Femur (tissue), 1 donor: ENCODE measurements around the gene TULP1.

Source experiments
- DNase-seq: peaks from one replicate; pipeline ENCODE4 v3.0.0-alpha.2; 2017

The TULP1 gene

DNA sequence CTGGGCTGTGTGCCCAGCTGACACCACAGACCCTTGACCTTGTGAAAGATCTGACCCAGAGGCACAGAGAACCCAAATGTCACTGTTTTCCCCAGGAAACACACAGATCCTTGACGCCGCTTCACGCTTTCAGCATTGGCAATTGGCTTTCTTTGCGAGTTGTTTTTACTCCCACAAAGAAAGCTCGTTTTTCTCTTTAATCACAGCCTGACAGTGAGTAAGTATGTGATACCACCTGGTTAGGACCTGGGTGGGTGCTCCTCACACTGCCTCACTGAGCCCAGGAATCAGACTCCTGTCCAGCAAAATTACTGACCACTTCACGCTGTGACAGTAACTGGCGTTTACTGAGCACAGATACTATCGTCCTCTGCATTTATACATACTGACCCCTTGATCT lies 31.5 kb downstream of the TULP1 start:
- DNase-seq, result no peak

DNA sequence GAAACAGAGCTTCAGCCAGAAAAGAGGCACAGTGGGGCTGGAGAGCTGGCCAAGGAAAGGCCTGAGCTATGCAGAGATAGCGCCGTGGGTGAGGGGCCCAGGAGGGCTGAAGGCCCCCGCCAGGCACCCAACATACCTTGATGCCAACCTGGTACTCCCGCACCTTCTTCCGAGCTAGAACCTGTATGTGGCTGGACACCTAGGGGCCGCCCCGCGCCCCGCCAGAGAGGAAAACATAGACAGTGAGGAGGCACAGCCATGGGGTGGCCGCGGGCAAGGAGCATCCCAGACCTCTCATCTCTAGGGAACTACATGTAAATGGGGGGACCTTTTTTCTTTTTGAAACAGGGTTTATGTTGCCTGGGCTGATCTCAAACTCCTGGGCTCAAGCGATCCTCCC lies 32.5 kb downstream of the TULP1 start:
- no peak for DNase-seq

DNA sequence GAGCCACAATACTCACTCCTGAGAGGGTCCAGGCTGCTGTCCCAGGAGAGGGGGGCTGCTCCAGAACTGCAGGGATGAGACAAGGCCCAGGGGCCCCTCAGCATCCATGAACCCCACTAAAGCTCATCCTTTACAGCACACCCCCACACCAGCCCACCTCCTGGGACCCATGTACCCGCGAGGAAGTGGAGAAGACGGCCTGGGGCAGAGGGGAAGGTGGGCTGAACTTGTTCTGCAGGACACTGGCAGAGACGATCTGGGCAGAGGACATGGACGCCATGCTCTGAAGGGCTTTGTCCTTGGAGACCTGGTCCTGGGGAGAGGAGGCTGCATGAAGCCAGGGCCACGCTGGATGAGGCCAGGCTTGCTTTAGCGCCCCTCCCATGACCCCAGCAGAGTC lies 34.4 kb downstream of the TULP1 start:
- no peak for DNase-seq

DNA sequence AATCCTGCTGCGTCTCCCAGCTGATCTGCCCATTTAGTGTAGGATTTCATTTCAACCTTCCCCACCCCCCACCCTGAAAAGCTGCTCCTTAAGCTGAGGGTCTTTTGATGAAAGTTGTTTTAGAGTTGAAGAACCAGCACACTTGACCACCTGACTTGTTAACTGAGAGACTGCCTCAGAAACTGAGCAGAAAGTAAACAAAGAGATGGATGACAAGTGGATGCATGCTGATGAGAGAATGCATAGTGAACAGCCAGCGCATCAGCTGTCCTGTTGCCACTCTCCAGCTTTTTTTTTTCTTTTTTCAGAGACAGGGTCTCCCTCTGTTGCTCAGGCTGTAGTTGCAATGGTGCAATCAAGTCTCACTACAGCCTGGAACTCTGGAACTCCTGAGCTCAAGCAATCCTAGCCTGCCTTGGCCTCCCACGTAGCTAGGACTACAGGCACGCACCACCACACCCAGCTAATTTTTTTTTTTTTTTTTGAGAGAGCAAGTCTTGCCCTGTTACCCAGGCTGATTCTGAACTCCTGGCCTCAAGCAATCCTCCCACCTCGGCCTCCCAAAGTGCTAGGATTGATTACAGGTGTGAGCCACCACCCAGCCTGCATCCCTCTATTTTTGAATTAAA lies 35.0 kb downstream of the TULP1 start:
- DNase-seq, result no peak

DNA sequence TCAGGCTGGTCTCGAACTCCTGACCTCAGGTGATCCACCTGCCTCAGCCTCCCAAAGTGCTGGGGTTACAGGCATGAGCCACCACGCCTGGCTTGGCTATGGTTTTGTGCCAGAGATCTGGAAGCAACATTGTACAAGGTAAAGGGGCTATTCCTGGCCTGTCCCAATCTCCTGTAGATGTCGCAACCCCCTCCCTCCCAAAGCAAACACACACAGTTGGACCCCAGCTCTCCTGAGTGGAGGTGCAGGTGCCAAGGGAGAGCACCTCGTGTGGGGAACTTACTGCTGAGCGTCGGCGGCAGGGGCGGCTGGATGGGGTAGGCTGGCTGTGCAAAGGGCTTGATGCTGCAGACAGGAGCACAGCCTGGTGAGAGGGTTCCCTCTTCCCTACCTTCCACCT lies 35.7 kb downstream of the TULP1 start:
- no peak for DNase-seq

DNA sequence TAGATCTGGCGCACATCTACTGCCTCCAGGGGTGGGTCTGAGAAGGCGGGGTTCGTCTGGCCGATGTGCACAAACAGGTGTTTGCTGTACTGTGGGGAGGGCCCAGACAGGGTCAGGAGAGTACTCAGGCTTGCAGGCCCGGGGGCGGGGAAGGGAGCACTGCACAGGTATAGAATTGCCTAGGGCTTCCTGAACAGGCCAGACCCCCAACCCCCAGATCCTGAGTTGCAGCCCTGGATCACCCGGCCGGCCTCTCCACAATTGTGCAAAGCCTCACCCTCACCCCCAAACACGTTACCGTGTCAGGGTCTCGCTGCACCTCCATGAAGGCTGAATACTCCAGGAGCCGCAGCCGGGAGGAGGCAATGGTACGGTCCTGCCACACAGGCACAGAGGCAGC lies 36.7 kb downstream of the TULP1 start:
- DNase-seq, result no peak

DNA sequence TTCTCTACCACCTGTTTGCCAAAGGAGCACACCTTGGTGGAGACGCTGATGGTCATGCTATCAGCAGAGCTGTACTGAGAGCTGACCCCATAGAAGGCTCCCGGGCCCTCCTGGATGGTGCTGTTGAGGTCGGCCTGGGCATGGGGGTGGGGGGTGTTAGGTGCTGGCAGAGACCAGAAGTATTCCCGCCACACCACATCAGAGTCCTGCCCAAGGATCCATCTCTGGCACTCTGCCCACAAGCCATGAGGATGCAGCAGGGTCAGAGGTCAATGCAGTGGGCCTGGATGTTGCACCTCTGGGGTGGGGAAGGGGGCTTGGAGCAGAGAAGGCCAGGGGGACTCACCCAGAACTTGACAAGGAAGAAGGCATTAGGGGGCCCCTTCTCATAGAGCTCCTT lies 37.1 kb downstream of the TULP1 start:
- no peak for DNase-seq

DNA sequence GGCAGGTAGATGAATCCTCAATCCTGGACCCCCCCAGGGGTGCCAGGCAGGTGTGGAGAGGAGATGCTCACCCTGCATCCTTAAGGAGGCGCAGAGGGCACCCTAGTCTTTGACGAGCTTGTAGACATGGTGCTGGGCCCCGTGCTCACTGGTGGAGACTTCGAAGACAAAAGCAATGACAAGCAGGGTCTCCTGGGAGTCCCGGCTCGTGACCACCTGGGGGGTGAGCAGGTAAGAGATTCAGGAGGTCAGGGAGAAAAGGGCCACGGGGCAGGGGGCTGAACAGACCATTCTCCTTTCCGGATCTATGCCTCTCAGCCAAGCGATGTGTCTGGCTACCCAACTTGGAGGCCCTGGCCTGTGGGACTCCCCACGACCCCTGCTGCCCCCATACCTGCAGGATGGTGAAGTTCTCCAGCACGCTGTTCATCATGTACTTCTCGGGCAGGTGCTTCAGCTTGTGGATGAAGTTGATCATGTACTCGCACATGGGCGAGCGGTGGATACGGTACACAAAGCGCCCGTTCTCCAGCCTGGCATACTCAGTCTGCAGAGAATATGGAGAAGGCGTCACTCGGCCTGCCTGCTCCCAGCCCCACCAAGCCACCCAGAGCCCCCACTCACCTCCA lies 37.6 kb downstream of the TULP1 start:
- DNase-seq, result no peak

DNA sequence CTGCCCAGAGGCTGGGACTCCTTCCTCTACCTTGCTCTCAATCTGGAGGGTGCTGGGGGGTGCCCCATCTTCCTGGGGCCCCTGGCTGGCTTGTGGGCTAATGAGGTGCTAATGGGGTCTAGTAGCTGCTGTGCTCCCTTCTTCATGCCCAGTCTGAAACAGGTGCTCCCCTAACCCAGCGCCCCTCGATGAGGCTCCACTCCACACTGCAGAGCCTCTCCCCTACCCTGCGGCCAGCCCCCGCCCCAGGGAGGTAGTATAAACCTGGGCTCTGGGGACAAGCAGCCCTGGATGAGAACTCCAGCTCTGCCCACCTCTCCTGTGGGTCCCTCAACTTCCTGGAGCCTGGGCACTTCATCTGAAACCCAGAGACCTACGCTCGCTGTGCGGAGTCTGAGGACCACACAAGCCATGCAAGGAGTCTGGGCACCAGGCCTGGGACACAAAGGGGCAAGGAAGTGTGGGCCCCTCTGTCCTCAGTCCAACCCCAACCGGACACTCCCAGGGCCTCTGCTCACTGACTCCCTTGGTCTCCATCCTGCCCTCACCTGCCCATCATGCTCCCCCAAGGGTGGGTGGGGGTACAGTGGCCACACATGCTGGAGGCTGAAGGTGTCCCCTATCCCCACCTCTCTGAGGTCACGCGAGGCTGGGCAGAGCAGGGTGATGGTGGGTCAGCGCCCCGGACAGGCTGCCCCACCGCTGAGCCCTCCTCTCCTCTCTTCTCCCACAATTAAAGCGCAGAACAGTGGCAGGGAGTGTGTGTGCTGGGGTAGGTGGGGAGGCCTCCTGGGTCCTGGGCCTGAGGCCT lies 38.4 kb downstream of the TULP1 start:
- DNase-seq, result no peak

DNA sequence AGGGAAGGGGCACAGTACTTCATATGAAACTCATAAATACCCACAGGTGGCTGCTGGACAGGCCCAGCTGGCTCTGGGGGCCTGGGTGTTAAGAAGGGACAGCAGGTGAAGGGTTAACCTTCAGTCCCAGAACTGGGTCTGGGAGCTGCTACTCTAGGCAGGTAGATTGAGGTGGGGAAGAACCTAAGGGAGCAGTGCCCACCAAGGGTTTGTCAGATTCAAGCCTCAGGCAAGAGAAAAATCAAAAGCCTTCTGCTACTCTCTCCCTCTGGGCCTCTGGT lies 38.9 kb downstream of the TULP1 start:
- DNase-seq, result no peak

DNA sequence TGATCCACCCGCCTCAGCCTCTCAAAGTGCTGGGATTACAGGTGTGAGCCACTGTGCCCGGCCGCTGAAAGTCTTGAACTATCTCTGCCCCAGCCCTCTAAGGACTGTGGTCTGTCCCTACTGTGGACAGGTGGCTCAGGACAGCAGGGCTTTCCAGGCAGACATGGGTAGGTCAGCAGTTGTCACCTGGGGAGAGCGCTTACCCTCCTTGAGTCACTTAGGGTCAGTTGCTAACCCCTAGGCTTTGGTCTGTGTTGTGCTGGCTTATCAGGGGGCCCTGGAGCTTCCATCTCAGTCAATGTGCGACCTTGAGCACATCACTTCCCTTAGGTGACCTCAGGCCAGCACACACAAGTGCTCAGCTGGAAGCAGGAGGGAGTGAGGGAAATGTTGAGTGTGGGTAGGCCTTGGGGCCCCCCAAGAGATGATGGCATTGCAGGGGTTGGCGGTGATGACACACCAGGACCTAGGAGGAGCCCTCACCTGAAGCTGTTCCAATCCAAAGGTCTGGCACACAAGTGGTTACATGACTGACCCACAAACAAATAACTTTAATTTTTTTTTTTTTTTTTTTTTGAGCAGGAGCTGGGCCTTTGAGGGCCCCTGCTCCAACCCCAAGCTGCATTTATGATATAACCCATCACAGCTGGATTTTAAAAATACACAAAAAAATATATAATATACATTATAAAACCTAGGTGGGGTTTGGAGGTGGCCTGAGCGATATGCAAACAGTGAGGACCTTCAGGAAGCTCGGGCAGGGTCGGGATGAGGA lies 39.4 kb downstream of the TULP1 start:
- no peak for DNase-seq

DNA sequence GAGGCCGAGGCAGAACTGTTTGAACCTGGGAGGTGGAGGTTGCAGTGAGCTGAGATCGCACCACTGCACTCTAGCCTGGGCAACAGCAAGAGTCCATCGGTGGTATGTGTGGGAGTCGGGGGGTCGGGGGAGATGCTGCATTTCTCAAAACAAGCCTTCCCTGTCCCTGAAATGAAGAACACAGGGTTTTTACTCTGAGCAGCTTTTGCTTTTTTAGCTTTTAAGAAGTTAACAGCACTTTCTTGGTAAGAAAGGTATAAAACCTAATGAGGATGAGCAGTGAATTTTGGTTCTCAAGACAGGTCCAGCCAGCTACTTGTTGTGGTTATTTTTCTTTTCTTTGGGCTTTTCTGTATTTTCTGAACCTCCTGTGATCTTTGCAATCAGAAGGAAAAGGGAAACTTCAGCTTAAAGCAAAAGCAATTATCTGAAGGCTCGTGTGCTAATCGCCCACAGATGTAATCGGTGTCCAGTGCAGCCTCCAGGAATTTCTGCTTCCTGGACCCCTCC lies 40.8 kb downstream of the TULP1 start:
- no peak for DNase-seq

DNA sequence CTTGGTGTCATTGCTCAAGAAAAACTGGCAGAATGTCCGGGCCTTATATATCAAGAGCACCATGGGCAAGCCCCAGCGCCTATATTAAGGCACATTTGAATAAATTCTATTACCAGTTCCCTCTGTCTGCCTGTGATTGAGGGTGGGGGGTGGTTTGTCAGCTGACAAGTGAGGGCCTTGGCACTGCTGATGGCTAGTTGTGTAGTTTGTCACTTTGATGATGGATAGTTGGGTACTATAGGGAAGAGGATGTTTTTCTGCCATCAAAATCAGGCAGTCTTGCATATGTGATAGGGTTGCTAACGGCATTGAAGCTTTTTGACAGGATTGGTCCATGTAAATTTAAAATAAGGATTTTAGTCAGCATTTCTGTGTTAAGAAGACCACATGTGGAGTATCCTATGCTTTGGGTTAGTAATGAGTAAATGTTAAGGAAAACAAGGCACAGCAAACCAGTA lies 42.0 kb downstream of the TULP1 start:
- no peak for DNase-seq

DNA sequence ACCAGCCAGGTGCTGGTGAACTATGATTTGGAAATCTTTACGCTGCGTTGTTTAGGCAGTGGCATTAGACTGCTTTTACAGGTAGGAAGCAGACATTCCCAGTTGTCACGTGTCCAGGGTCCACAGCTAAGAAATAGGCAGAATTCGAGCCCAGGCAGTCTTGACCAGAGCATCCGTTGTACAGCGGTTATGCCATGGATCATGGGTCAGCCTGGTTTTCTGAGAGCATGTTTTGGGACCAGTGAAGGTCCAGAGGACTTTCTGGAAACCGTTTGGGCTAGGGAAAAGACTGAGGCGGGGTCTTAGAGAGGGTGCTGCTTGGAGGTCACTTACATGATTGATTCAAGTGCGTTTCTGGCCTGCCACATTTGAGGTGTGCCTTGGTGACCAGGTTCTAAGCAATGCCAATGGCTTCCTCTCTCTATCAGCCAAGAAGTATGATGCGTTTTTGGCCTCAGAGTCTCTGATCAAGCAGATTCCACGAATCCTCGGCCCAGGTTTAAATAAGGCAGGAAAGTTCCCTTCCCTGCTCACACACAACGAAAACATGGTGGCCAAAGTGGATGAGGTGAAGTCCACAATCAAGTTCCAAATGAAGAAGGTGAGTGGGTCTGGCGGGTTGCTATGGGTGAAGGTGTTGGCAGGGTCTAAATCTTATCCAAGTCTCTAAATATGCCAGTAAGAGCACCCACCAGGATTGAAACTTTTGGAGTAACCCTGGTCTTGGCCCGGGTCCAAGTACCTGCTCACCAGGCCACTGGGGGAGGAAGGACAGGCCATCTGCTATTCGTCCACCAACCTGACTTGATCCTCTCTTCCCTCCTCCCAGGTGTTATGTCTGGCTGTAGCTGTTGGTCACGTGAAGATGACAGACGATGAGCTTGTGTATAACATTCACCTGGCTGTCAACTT lies 42.7 kb downstream of the TULP1 start:
- DNase-seq, result no peak

DNA sequence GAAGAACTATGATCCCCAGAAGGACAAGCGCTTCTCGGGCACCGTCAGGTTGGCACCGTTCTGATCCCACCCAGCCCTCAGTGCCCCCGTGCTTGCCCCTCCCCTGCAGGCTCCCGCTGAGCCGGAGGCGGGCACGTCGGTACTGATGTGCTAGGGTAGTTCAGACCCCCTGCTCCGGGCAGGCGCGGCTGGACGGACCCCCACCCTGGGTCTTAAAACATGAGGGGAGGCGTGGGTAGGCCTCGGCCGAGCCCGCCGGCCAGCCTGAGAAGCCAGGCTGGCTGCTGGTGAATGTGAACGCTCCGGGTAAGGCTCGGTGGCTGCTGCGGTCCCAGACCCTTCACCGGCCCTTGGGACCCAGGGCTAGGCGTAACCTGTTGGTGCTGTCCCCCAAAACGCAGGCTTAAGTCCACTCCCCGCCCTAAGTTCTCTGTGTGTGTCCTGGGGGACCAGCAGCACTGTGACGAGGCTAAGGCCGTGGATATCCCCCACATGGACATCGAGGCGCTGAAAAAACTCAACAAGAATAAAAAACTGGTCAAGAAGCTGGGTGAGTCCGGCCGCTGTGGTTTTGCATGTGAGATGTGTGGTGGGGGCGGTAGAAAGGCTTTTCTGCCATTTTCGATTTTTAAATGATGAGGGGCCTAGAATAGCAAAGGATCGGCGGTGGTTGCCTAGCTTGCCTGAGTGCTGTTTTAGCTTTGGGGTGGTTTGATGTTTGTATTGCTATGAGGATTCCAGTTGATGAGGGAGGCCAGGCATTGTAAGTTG lies 43.5 kb downstream of the TULP1 start:
- DNase-seq, result no peak

DNA sequence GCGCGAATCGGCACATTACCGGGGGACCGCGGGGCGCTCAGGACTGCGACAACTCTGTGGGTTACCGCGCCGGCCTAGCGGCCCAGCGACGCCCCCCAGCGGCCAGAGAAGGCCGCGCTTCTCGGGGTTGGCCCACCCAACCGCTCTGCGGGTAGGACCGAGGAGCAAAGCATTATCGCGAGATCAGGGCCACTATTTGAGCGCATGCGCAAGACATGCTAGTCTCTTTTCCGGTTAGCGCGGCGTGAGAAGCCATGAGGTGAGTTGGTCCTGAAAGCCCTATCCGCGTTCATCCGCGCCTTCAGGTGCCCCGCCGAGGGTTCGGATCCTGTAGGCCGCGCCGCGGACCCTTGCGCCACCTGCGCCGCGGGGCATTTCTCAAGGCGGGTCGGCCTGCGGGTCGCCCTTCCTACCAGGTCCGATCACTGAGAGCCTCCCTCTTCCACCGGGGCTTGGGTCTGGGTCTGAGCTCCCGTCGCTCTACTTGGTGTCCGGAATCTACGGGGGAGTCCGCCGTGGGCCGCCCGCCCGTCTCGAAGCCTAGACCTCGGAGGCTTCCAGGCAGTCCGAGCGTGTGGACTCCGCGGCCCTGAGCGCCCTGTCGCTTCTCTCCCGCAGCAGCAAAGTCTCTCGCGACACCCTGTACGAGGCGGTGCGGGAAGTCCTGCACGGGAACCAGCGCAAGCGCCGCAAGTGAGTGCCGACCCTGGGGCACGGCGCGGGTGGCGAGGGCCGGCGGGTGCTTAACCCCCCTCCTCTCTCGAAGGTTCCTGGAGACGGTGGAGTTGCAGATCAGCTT lies 44.3 kb downstream of the TULP1 start, which contains the start of gene RPL10A:
Gene RPL10A (plus strand): TSS at position 221 of the 799 bp plus-strand sequence. CDS start 34 bp downstream, at position 255.
- DNase-seq, result peak; percentile 97

DNA sequence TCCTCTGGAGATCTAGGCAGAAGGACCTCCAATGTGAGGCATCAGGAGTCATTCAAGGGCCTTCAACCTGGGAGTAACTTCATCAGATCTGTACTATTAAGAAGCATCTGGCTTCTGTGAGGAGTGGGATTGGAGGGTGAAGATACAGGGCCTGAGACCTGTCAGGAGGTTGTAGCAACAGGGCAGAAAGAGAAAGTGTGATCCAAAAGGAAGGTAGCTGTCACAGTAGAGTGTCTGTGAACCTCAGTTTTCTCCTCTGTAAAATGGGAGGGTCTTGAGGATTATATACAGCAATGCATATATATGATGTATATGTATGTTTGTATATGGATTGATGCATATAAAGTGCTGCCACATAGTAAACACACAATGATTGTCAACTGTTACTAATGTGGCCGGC lies 47.0 kb downstream of the TULP1 start:
- DNase-seq, result no peak

DNA sequence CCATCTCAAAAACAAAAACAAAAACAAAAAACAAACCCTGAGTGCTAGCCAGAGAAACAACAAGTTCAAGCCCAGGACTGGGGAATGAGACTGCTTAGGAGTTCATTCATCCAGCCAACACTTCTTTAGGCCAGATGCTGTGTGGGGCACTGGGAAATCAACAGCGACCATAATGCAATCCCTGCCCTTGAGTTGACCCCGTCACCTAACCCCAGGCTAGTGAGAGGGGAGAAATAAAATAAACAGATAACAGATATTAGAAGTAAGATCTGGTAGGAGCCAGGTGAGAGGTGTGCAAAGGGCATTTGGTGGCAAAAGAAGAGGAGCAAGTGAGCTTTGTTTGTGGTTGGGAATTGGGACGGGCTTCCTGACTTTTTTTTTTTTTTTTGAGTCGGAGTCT lies 49.4 kb downstream of the TULP1 start:
- no peak for DNase-seq

DNA sequence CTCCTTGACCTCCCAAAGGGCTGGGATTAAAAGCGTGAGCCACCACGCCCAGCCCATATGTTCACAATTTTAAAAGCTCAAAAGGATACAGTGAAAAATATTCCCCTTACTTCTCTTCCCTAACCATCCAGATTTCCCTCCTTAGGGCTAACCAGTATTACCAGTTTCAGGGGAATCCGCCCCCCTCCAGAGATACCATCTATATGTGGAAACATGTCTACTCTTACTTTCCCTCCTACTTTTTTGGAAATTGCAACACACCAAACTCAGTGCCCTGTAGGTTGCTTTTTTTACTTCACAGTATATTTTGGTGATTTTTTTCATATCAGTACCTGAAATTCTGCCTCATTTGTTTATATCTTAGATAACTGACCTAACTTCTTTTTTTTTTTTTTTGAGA lies 51.4 kb downstream of the TULP1 start:
- no peak for DNase-seq

DNA sequence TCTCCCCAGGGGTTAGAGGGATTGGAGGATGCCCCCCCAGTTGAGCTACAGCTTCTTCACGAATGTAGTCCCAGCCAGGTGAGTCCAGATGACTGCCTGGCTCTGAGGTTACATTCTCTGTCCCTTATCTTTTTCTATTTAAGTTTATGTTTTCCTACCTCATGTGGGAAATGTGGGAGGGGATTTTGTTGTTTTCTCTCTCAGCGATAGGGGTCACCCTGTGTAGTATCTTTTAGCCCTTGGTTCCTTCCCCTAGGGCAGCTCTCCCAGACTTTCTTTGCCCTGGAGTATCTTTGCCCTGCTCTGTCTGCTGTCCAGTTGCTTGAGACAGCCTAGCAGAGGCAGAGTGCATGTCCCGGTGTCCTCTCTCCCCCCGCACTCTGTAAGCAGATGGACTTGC lies 54.8 kb downstream of the TULP1 start:
- DNase-seq, result no peak
